Measurements from ENCODE around the gene CCDC148.
"Not testable (repeated sequence)": the region's sequence is repeated elsewhere in the genome, so short reads cannot be mapped to it uniquely, and the experiment has no call there.

Gene CCDC148

GRCh38 chr2:158439062-158439461, 17.5 kb downstream of the CCDC148 start:
- in situ Hi-C loops (cut with MboI; ENCODE audit: low sequenced_read_pairs): not testable (repeated sequence)

- in situ Hi-C loops (cut with MboI; ENCODE audit: low sequenced_read_pairs): not testable (repeated sequence)
Observed at GRCh38 chr2:158433716-158434115, 22.8 kb downstream of the CCDC148 start.

- in situ Hi-C loops (cut with MboI; ENCODE audit: low sequenced_read_pairs): no loop called here
Observed at GRCh38 chr2:158432117-158432516, 24.4 kb downstream of the CCDC148 start.

GRCh38 chr2:158414538-158414937, 42.0 kb downstream of the CCDC148 start:
- in situ Hi-C loops (cut with MboI; ENCODE audit: low sequenced_read_pairs): no loop called here

- in situ Hi-C loops (cut with MboI; ENCODE audit: low sequenced_read_pairs): no loop called here
Observed at GRCh38 chr2:158413581-158413980, 43.0 kb downstream of the CCDC148 start.

- in situ Hi-C loops (cut with MboI; ENCODE audit: low sequenced_read_pairs): no loop called here
Observed at GRCh38 chr2:158412206-158412605, 44.3 kb downstream of the CCDC148 start.

- in situ Hi-C loops (cut with MboI; ENCODE audit: low sequenced_read_pairs): no loop called here
Observed at GRCh38 chr2:158411748-158412147, 44.8 kb downstream of the CCDC148 start.

- in situ Hi-C loops (cut with MboI; ENCODE audit: low sequenced_read_pairs): no loop called here
Observed at GRCh38 chr2:158410132-158410531, 46.4 kb downstream of the CCDC148 start.

- in situ Hi-C loops (cut with MboI; ENCODE audit: low sequenced_read_pairs): no loop called here
Observed at GRCh38 chr2:158407031-158407430, 49.5 kb downstream of the CCDC148 start.

GRCh38 chr2:158405341-158405740, 51.2 kb downstream of the CCDC148 start:
- in situ Hi-C loops (cut with MboI; ENCODE audit: low sequenced_read_pairs): no loop called here

GRCh38 chr2:158403237-158403636, 53.3 kb downstream of the CCDC148 start:
- in situ Hi-C loops (cut with MboI; ENCODE audit: low sequenced_read_pairs): no loop called here

- in situ Hi-C loops (cut with MboI; ENCODE audit: low sequenced_read_pairs): no loop called here
Observed at GRCh38 chr2:158402665-158403064, 53.9 kb downstream of the CCDC148 start.

GRCh38 chr2:158395166-158395565, 61.4 kb downstream of the CCDC148 start:
- in situ Hi-C loops (cut with MboI; ENCODE audit: low sequenced_read_pairs): no loop called here

GRCh38 chr2:158394453-158394852, 62.1 kb downstream of the CCDC148 start:
- in situ Hi-C loops (cut with MboI; ENCODE audit: low sequenced_read_pairs): no loop called here

- in situ Hi-C loops (cut with MboI; ENCODE audit: low sequenced_read_pairs): no loop called here
Observed at GRCh38 chr2:158393886-158394285, 62.7 kb downstream of the CCDC148 start.

GRCh38 chr2:158392687-158393086, 63.9 kb downstream of the CCDC148 start:
- in situ Hi-C loops (cut with MboI; ENCODE audit: low sequenced_read_pairs): no loop called here

GRCh38 chr2:158391876-158392275, 64.7 kb downstream of the CCDC148 start:
- in situ Hi-C loops (cut with MboI; ENCODE audit: low sequenced_read_pairs): no loop called here

- in situ Hi-C loops (cut with MboI; ENCODE audit: low sequenced_read_pairs): no loop called here
Observed at GRCh38 chr2:158391361-158391760, 65.2 kb downstream of the CCDC148 start.

GRCh38 chr2:158388159-158388558, 68.4 kb downstream of the CCDC148 start:
- in situ Hi-C loops (cut with MboI; ENCODE audit: low sequenced_read_pairs): no loop called here

- in situ Hi-C loops (cut with MboI; ENCODE audit: low sequenced_read_pairs): no loop called here
Observed at GRCh38 chr2:158385646-158386045, 70.9 kb downstream of the CCDC148 start.

- in situ Hi-C loops (cut with MboI; ENCODE audit: low sequenced_read_pairs): no loop called here
Observed at GRCh38 chr2:158381978-158382377, 74.6 kb downstream of the CCDC148 start.

- in situ Hi-C loops (cut with MboI; ENCODE audit: low sequenced_read_pairs): no loop called here
Observed at GRCh38 chr2:158381205-158381604, 75.3 kb downstream of the CCDC148 start.

- in situ Hi-C loops (cut with MboI; ENCODE audit: low sequenced_read_pairs): no loop called here
Observed at GRCh38 chr2:158380746-158381145, 75.8 kb downstream of the CCDC148 start.

- in situ Hi-C loops (cut with MboI; ENCODE audit: low sequenced_read_pairs): no loop called here
Observed at GRCh38 chr2:158378926-158379325, 77.6 kb downstream of the CCDC148 start.

Measured in HL-60/S4 treated with retinoic acid at 250 ng/mL for 4 days and 3 days (cell line).